GM18517 (cell line): ENCODE results near the gene C11orf86.
A peak's percentile ranks its signal among the peaks of the same experiment; 100 is the strongest.
"Not testable (repeated sequence)": the region's sequence is repeated elsewhere in the genome, so short reads cannot be mapped to it uniquely, and the experiment has no call there.

Source experiments
- ATAC-seq: cut with Tn5 transposase; IDR thresholded peaks from one replicate; pipeline ENCODE4 v1.9.1; 2021; ENCODE audit warnings: mild to moderate bottlenecking, moderate library complexity; ENCODE audit not compliant: unreplicated experiment

The C11orf86 gene

GRCh38 chr11:66974724-66975404 lies at the start of gene C11orf86:
TSS of gene C11orf86 (plus strand) at chr11:66975304. CDS start at chr11:66975363, 59 bp downstream.
- no peak for ATAC-seq

- no peak for ATAC-seq
Measured at GRCh38 chr11:66929753-66930152, 45.4 kb upstream of the C11orf86 start.

- no peak for ATAC-seq
Measured at GRCh38 chr11:66932543-66932942, 42.6 kb upstream of the C11orf86 start.

- no peak for ATAC-seq
Measured at GRCh38 chr11:66933531-66933930, 41.6 kb upstream of the C11orf86 start.

GRCh38 chr11:66934950-66935779 lies 39.9 kb upstream of the C11orf86 start:
- no peak for ATAC-seq

GRCh38 chr11:66936311-66936711 lies 38.8 kb upstream of the C11orf86 start:
- ATAC-seq, result no peak

GRCh38 chr11:66937193-66937733 lies 37.8 kb upstream of the C11orf86 start:
- ATAC-seq, result no peak

GRCh38 chr11:66938582-66939135 lies 36.4 kb upstream of the C11orf86 start:
- no peak for ATAC-seq

- ATAC-seq, result no peak
Measured at GRCh38 chr11:66950112-66950535, 25.0 kb upstream of the C11orf86 start.

- ATAC-seq, result no peak
Measured at GRCh38 chr11:66951135-66951534, 24.0 kb upstream of the C11orf86 start.

GRCh38 chr11:66951927-66952337 lies 23.2 kb upstream of the C11orf86 start:
- no peak for ATAC-seq

- ATAC-seq, result no peak
Measured at GRCh38 chr11:66953081-66953833, 21.8 kb upstream of the C11orf86 start.

- ATAC-seq, result no peak
Measured at GRCh38 chr11:66956689-66957290, 18.3 kb upstream of the C11orf86 start.

GRCh38 chr11:66957971-66958231 lies 17.2 kb upstream of the C11orf86 start:
- ATAC-seq, result peak; percentile 11

- peak; percentile 87 for ATAC-seq
Measured at GRCh38 chr11:66958232-66958955, 16.7 kb upstream of the C11orf86 start, which contains the start of gene PC. TSS of gene PC (minus strand) at chr11:66958383. CDS start at chr11:66872159, 86,224 bp downstream.

- ATAC-seq, result peak; percentile 19
Measured at GRCh38 chr11:66958956-66959274, 16.2 kb upstream of the C11orf86 start.

- ATAC-seq, result not testable (repeated sequence)
Measured at GRCh38 chr11:66961691-66962213, 13.4 kb upstream of the C11orf86 start.

- no peak for ATAC-seq
Measured at GRCh38 chr11:66962247-66962646, 12.9 kb upstream of the C11orf86 start.

GRCh38 chr11:66962801-66963200 lies 12.3 kb upstream of the C11orf86 start:
- no peak for ATAC-seq

GRCh38 chr11:66964495-66964894 lies 10.6 kb upstream of the C11orf86 start:
- ATAC-seq, result no peak
